Inflammatory macrophage (primary cell): ENCODE results near the gene CACNA2D1.

ENCODE experiments used
- DNase-seq, 2 donors: peaks; one replicate each; pipeline ENCODE4 v3.0.0-alpha.2; 2020 to 2022

The CACNA2D1 gene

GRCh38 chr7:82339958-82340357 is 103.6 kb downstream of the CACNA2D1 start:
- DNase-seq = no peak

GRCh38 chr7:82335927-82336326 is 107.7 kb downstream of the CACNA2D1 start:
- no peak for DNase-seq

- no peak for DNase-seq
Observed at GRCh38 chr7:82335001-82335400, 108.6 kb downstream of the CACNA2D1 start.

- no peak for DNase-seq
Observed at GRCh38 chr7:82331234-82331633, 112.3 kb downstream of the CACNA2D1 start.

GRCh38 chr7:82330706-82331215 is 112.8 kb downstream of the CACNA2D1 start:
- DNase-seq = no peak

- DNase-seq = no peak
Observed at GRCh38 chr7:82327898-82328297, 115.7 kb downstream of the CACNA2D1 start.

- DNase-seq = no peak
Observed at GRCh38 chr7:82325416-82325815, 118.2 kb downstream of the CACNA2D1 start.

GRCh38 chr7:82323806-82324205 is 119.8 kb downstream of the CACNA2D1 start:
- DNase-seq = no peak

- DNase-seq = no peak
Observed at GRCh38 chr7:82319674-82320118, 123.9 kb downstream of the CACNA2D1 start.

GRCh38 chr7:82318786-82319185 is 124.8 kb downstream of the CACNA2D1 start:
- no peak for DNase-seq

GRCh38 chr7:82317760-82318159 is 125.8 kb downstream of the CACNA2D1 start:
- no peak for DNase-seq

- no peak for DNase-seq
Observed at GRCh38 chr7:82317257-82317721, 126.3 kb downstream of the CACNA2D1 start.

GRCh38 chr7:82313269-82313668 is 130.3 kb downstream of the CACNA2D1 start:
- DNase-seq = no peak

- no peak for DNase-seq
Observed at GRCh38 chr7:82312646-82313045, 130.9 kb downstream of the CACNA2D1 start.

GRCh38 chr7:82305347-82306005 is 138.1 kb downstream of the CACNA2D1 start:
- DNase-seq = no peak

GRCh38 chr7:82294865-82295264 is 148.7 kb downstream of the CACNA2D1 start:
- no peak for DNase-seq

GRCh38 chr7:82294382-82294784 is 149.2 kb downstream of the CACNA2D1 start:
- no peak for DNase-seq

- DNase-seq = no peak
Observed at GRCh38 chr7:82293467-82293866, 150.1 kb downstream of the CACNA2D1 start.

- DNase-seq = no peak
Observed at GRCh38 chr7:82291931-82292330, 151.6 kb downstream of the CACNA2D1 start.

- DNase-seq = no peak
Observed at GRCh38 chr7:82289889-82290288, 153.7 kb downstream of the CACNA2D1 start.

GRCh38 chr7:82289152-82289535 is 154.4 kb downstream of the CACNA2D1 start:
- no peak for DNase-seq

- DNase-seq = no peak
Observed at GRCh38 chr7:82286798-82287140, 156.8 kb downstream of the CACNA2D1 start.

GRCh38 chr7:82286096-82286797 is 157.3 kb downstream of the CACNA2D1 start:
- no peak for DNase-seq

GRCh38 chr7:82284936-82285519 is 158.5 kb downstream of the CACNA2D1 start:
- DNase-seq = no peak
